GF-D8 (cell line): ENCODE results near the gene CDC42BPB.
A peak's percentile ranks its signal among the peaks of the same experiment; 100 is the strongest.

ENCODE experiments used
- DNase-seq: peaks from one replicate; lab custom pipeline; 2025; lab: John Stamatoyannopoulos, UW

The CDC42BPB gene

DNA sequence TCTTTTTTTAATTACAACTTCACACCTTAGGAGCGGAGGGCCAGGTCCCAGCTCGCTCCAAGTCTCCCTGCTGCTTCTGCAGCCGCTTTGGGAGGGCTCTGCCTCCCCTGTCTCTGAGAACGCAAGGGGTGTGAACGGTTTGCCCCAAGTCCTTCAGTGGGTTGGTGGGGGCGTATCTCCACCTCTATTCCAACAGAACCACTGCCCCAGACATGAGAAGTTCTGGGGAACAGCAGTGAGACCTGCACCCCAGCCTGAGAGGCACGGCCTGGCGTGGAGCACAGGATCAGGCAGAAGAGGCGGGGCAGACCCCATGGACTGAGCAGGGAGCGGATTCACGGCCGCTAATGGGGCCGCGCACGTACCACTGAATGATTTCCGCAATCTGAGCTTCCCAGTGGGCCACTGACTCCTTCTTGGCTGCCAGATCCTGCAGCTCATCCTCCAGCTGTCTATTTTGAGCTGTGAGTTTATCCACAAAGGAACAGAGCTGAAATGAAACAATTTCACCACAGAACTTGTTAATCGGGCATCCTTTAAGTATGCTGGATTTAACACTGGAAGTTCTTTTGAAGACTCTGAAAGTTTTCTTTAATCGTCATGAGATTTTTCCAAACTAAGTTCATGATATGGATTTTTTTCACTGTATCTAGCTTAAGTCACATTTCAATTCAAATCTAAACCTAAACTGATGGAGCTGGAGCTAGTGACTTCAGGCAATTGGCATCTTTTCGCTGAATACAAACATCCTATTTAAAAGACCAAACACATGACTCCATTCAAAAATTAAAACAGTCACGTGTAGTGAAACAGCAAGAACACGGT, 90.5 kb downstream of the CDC42BPB start:
- DNase-seq: no peak

DNA sequence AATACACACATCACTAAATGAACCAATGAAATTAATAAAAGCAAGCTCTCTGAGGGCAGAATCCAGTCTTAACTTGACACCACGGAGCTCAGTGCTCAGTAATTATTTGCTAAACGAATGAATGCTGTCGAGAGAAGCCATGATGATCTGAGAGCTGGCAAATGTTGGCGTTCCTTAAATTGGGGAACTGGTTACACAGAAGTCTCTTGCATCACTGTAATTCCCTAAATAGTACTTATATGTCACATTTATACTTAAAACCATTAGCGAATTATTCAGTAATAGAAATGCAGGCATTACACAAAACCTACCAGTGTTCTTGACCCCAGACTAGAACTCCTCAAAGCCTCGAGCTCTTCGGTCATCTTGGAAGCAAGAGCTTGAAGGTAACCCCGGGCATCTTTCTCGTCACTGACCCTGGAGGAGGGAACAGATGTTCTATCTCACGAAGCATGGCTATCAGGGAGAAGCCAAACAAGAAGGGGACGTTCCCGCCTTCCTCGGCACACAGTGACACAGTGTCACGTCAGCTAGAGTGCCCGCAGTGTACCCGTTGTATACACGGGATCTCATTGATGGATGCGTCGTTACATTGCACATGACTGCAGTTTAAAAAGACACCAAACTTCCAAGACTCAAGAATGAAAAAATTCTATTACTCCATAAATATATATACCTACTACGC, 91.2 kb downstream of the CDC42BPB start:
- DNase-seq: no peak

DNA sequence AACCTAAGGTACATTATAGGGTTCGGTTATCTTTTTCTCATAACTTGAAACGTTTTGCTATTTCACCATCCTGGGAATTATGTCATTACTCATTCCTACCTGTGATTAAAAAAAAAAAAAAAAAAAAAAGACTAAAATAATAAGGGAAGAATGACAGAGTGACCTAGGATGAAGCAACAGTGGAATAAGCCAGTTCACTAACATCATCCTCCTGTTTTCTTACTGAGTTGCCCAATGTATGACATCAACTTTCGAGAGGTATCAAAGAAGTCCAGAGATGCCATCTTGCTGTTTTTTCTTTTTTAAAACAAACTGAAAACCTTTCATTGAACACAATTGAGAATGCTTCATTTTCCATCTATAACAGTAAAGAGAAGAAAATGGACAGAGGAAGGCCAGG, 92.1 kb downstream of the CDC42BPB start:
- DNase-seq: no peak

DNA sequence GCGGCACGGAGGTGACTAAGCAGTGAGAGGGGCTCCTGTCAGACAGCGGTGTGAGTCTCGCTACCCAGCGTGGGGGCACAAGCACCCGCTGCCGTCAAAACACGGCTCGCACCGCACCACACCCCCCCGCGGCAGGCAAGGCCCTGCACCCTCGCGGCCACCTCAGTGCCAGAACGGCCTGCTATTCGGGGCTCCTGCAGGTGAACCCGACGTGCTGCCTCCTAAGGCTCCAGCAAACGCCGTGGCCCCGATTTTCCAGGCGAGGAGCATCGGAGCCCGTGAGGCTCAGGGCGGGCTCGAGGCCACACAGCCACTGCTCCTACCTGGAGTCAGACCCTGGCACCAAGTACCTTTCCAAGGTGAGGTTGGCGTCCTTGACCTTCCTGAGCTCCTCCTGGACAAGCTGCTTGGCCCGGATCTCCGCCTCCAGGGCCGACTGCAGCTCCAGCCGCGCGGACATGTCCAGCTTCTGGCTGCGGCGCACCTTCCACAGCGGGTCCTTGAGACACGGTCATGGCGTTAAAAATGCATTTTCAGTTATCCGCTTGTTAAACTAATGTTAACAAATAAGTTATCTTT, 93.1 kb downstream of the CDC42BPB start:
- DNase-seq: no peak

DNA sequence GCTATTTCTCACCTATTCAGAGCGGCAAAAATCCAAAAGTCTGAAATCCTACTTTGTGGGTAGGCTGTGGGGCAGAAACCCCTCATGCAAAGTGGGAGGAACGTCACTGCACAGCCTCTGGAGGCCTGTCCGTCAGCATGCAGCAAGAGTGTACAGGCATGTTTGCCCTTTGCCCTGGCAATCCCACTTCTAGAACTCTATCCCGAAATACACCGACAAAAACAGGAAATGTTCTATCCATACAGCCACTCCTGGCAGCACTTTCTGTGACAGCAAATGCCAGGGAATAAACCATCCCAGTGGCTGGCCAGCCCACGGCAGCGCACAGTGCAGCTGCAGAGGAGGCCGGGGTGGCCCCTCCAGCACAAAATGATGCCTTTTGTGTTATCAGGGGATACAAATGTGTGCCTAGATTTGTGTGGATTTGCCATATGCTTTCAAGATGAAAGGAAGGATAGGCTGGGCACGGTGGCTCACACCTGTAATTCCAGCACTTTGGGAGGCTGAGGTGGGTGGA, 95.2 kb downstream of the CDC42BPB start:
- DNase-seq: no peak

DNA sequence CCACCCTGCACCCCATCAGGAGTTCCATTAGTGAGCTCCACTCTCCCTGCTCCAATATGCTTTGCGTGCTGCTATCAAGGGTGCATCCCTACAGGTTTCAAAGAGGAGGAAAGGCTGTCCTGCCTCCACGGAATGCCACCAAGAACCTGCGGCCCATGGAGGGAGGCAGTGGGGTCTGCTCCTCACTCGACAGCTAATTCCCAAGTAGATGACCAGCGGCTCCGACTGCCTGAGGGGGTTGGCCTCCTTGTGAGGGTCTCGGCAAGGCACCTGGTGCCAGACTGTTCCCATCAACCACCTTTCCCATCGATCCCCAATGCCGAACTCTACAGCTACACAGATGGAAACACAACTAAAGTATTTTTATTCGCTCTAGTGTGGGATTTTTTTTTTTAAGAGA, 98.9 kb downstream of the CDC42BPB start:
- DNase-seq: no peak

DNA sequence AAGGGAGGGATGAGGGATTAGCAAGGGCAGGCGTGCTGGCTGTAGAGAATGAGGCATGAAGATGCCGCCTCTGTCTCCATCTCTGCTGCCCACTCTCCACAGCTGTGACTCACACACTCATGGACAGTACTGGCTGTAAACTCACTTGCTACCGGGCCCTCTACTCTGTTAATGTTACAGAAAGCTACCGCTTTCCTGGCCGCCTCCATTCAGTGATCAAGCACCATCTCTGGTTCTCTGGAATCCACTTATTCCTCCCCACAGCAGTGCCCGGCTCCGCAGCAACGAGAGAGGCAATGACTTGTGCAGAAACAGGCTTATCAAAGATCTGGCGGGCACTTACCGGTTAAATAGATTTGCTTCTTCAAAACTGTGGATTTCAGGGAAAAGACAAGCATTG, 100.1 kb downstream of the CDC42BPB start:
- no peak for DNase-seq

DNA sequence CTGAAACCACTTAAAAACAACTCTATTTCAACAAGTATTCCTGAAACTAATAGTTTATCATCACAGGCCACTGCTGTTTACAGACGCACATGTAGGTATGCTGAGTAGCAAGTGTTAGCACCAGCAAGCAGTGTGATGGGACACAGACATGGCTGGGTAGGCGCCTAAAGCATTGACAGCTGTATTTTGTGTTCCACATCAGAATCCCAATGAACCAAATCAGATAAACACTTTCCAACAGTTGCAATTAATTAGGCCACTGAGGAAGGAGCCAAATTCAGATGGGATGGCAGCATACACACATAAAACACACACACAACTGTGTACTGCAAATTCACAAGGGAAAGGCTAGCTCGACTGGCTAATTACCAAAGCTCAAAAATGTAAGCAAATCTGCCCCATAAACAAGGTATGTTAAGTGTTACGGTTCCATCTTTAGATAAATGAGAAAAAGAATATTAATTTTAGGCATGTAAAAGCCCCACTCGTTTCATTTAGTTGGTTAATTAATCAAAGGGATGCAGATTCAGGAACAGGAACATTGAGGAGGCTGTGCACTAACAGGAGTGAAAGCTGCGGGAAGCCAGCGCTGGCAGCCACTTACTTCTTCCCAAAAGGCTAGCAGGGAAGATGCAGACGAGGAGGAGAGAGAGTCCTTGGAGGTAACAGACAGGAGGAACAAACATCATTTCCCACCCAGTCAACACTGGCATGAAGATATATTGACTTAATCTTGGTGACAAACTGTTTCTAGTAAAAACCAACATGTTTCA, 101.5 kb downstream of the CDC42BPB start:
- DNase-seq: no peak

DNA sequence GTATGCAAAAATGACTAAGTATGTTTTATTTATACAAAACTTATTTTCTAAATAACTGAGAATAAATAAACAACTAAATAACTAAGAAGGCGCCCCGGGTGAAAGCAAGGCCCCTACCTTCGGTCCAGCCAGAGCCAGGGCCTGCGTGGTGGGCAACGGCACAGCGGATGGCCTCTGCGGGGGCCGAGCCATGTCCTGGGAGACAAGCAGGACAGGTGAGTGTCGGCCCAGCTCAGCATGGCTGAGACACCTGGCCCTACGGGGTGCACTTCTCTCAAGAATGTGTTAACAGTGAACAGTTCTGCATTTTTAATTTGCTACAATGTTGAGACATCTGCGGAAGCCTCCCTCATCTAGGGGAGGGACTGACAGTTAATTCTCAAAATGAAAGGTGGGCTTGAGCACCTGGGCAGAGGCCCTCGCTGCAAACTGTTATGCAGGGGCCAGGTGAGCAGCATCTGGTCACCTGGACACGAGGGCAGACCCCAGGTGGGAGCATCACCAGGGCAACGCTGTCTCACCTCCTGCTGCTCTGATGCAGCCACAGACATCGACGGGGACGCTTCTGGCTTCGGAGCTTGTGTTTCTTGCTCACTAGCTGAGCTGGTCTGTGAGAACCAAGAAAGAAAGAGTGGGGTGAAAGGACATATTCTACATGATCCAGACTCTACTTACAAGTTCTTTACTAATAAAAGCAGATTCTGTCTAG, 103.1 kb downstream of the CDC42BPB start:
- DNase-seq: no peak

DNA sequence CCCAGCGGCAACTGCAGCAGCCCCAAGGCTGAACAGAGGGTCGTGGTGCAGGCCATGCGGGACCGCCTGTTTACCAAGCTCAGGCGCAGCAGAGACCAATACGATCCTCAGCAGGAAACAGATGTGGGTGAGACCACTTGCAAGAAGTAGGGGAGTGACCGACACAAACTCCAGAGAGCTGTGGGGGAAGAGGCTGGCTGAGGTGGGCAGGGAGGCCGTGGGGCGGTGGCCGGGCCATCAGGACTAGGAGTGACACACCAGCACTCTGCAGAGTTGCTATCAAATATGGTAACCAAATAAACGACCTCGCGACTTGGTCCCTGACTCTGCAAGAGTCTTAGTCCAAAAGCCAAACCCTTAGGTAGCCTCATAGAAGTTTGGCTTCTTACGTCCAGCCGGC, 104.2 kb downstream of the CDC42BPB start:
- no peak for DNase-seq

DNA sequence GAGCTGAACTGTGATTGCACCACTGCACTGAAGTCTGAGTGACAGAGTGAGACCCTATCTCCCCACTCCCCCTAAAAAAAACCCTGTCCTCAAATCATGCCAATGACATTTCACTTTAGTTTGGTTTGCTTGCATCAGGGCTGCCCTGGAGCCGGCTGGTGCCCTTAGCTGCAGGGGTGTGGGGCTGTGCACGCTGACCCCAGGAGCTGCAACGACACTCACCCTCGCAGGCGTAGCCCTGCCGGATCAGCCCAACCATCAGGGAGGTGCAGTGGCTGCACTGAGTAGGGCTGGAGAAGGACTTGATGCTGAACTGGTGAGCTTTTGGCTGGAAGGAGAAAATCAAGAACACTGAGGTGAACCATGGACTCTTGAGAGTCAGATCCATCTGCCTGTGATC, 105.1 kb downstream of the CDC42BPB start:
- no peak for DNase-seq

DNA sequence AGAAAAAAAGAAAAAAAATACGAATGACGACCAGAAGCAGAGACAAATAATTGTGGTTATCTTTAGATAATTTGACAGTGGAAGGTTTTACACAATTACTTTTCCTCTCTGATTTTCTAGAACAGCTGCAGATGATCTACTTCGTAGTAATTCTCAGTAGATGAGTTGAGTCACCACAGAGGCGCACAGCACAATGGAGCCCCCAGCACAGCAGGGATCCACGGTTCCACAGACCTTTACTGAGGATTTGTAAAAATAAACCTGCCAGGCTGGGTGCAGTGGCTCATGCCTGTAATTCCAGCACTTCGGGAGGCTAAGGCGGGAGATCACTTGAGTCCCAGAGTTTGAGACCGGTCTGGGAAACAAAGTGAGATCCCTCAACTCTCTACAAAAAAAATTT, 105.5 kb downstream of the CDC42BPB start:
- DNase-seq: no peak

DNA sequence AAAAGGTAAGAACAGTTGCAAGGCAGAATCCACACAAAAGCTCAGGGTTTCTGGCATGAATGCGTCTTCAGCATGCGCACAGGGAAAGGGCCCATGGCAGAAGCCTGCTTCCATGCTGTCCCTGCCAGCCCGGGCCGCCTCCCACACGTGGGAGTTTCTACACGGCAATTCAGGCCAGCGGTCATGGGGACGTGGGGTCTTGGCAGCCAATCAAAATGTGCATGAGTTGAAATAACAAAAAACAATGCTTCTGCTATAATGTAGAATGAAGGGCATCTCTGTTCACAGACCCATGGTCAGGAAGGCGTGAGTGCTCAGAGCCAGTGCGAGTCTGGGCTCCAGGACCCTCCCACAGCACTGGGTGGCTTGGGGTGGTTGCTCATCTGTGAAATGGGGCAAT, 106.3 kb downstream of the CDC42BPB start:
- DNase-seq: no peak

DNA sequence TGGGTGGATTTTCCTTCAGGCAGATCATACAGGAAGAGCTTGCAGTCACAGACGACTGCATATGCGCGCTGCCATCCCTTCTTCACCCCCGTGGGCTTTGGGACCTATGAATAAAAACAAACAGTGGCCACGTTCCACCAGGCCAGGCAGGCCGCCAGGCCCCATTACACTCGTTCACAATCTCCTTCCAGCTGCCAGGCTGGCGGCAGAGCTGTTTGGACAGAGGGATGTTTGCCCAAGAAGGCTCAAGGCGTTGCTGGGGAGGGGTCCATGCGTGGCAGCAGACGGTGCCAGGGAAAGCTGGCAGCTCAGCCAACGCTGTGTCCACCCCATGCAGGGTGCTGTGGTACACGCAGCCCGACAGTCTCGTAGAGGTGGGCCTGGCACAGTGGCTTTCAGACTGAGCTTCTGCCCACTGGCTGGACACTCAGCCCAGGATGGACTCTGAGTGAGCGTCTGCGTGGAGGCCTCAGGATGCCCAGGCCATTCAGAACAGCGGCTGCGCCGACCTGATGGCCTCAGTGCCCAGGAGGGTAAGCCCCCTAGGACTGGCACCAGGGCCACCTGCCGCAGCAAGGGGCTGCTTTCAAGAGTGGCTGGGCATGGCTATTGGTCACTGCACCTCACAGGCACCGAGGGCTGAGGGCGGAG, 107.4 kb downstream of the CDC42BPB start:
- DNase-seq: no peak

DNA sequence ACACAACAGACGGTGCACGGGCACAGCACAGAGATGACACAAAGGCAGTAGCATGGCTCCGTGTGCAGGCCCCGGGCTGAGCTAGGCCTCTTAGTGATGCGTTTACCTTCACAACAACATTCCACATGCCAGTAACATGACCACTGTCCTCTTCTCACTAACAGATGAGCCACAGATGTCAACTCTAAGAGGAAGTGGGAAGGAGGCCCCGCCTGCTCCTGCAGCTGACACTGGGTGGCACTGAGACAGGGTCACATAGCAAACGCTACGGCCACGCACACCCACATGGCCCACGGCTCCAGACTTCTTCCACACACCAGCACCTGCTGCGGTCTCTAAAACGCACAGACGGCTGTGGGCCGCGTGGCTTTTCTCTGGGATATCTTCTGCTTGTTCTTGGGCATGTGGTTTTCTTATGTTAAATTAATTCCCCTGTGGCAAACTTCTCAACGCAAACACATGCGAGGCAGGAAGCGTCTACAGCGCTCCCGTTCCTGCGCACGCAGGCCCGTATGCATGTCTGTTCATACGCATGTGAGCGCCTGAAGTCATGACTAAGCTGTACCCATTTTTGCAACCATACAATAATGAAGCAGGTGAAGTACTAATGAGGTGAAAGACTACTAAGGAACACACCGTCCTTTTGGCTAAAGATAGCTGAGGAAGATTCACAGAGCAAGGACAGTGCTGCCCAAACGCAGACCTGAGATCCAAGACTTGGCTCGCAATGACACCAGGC, 108.1 kb downstream of the CDC42BPB start:
- peak; percentile 61 for DNase-seq

DNA sequence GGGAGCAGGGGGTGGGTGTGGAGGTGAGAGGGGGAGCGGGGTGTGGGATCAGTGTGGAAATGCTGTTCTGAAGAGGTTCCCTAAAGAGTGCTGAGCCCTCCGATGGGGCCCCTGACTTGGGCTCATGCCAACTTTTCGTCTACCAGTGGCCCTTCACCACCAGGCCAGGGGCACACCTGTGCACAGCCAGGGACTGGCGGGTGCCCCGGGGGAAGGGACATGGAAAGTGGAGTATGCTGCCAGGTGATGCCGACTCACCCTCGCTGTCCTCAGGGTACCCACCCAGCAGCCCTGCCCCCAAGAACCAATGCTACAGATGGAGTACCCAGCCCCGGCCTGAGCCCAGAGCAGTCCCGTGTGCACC, 108.7 kb downstream of the CDC42BPB start:
- no peak for DNase-seq

DNA sequence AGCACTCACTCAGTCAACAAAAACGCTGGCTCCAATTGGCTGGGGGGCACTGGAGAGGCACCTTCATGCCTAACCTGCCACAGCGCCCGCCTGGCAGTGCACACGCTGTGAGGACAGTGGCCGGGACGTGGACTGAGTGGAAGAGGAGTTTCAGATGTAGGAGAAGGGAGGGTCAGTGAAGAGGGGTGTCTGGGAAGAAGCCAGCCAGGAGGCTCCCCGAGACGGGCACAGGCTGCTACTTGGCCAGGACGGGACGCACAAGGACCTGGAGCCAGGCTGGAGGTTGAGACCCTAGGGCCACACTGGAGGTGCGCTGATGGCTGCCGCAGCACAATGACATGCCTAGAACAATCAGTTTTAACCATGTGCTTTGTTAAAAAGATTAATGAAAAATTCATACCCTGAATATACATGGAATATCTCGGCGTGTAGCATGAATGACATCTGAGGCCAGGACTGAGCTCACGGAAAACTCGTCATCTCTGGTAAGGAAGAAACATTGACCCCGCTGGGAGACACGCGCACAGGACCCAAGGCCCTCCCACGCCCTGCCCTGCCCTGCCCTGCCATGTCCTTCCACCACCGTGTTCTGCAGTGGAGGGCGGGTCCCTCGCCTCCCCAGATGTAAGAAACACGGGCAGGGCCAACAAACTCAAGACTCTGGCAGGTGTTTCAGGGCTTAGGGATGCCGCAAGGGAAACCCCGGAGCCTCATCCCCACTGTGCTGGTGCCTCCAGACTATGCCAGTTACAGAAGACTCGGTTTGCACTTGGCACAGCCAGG, 109.8 kb downstream of the CDC42BPB start:
- DNase-seq: no peak

DNA sequence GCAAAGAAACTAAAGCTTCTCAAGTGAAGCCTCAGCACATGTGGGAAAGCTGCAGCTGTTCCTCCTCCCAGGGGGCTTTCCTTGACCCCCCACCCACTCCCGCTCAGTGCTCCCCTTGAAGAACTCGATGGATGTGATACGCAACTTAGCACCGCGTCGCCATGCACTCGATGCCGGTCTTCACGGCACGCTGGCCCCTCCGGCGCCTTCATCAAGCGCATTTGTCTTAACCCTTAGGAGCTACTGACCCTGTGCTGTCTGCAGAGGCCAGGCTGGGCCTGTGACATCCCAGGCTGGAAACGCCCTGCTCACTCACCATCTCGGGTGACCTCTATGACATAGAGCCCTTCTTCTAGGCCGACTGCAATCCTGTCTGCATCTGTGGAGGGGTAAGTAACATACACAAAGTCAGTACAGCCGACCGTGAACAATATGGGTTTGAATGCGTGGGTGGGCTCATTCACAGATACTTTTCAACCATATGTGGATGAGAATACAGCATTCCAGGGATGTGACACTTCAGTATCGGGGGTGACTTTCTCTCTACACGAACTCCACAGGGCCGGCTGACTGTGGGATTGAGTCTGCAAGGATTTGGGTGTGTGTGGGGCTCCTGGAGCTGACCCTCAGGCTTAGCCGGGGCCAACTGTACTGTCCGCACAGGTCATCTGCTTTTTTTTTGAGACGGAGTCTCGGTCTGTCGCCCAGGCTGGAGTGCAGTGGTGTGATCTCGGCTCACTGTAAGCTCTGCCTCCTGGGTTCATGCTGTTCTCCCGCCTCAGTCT, 111.8 kb downstream of the CDC42BPB start:
- no peak for DNase-seq
